GM12873 (cell line): Measurements from ENCODE around the gene GRP.

Source experiments
- TF ChIP-seq, protein P1 (sequence below): IDR thresholded peaks from 2 replicates; pipeline ENCODE4 v1.5.1; 2012; ENCODE audit warnings: low read depth, mild to moderate bottlenecking, moderate library complexity, low read length, control low read depth; ENCODE audit not compliant: insufficient read depth; ENCODE audit errors: missing control alignments

Gene GRP

DNA sequence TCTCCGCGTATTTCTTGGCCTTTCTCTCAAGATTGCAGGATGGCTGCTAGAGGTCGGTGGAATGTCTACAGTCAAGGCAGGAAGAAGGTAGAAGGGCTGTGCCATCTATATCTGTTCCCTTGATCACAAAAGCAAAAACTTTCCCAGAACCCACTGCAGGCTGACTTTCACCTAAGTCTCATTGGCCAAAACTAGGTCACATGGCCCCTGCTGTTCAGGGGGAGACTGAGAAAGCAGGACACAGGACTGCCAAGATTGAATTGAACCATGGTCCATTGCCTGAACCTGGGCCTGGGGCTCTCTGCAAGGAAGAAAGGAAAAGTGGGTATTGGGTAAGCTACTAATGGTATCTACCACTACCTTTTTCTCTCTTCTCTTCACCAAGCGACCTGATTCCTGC lies 9.7 kb upstream of the GRP start:
- TF ChIP-seq, protein P1, sequence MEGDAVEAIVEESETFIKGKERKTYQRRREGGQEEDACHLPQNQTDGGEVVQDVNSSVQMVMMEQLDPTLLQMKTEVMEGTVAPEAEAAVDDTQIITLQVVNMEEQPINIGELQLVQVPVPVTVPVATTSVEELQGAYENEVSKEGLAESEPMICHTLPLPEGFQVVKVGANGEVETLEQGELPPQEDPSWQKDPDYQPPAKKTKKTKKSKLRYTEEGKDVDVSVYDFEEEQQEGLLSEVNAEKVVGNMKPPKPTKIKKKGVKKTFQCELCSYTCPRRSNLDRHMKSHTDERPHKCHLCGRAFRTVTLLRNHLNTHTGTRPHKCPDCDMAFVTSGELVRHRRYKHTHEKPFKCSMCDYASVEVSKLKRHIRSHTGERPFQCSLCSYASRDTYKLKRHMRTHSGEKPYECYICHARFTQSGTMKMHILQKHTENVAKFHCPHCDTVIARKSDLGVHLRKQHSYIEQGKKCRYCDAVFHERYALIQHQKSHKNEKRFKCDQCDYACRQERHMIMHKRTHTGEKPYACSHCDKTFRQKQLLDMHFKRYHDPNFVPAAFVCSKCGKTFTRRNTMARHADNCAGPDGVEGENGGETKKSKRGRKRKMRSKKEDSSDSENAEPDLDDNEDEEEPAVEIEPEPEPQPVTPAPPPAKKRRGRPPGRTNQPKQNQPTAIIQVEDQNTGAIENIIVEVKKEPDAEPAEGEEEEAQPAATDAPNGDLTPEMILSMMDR: no peak

DNA sequence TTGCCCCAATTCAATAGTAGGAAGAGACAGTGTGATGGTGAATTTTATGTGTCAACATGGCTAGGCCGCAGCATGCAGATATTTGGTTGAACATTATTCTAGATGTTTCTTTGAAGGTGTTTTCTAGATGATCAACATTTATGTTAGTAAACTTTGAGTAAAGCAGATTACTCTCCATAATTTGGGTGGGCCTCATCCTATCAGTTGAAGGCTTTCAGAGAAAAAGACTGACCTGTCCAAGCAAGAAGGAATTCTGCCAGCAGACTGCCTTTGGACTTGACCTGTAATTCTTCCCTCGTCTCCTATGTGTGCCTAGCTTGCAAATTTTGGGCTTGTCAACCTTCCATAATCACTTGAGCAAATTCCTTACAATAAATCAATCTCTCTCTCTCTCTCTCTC lies 8.3 kb upstream of the GRP start:
- TF ChIP-seq, protein P1: no peak

DNA sequence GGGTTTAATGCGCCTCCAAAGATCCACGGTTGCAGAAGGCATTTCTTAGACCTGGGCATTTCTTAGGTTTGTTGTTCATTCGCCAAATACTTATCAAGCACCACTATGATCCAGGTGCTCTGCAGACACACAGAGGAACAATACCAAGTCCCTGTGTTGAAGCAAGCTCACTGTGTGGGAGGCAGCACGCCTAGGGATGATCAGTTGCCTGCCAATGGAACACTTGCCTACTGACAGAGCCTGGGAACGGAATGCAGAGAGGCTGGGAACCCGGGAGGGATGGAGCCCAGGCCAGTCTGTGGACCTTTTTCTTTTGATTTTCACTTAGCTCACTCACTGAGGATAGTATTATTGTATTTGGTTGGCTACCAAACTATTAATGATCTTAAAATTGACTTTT lies 1.9 kb upstream of the GRP start:
- TF ChIP-seq, protein P1: no peak

DNA sequence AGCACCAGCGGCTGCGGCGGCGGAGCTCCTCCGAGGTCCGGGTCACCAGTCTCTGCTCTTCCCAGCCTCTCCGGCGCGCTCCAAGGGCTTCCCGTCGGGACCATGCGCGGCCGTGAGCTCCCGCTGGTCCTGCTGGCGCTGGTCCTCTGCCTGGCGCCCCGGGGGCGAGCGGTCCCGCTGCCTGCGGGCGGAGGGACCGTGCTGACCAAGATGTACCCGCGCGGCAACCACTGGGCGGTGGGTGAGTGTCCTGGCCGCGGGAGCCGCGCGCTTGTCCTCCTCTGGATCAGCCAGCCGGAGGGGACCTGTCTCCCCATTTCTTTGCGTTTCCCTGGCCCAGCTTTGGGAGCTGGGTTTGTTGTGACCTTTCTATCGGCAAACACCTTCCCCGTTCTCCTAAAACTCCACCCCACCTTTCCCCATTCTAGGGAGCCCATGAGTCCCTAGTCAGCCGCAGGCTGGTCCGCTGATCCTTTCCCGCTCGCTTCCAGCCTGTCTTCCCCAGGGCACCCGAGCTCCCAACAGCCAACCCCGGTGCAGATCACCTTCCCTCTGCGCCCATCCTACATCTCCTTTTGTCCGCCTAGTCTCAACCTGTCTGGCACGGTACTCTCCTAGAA lies 316 bp downstream of the GRP start:
- TF ChIP-seq, protein P1: no peak

DNA sequence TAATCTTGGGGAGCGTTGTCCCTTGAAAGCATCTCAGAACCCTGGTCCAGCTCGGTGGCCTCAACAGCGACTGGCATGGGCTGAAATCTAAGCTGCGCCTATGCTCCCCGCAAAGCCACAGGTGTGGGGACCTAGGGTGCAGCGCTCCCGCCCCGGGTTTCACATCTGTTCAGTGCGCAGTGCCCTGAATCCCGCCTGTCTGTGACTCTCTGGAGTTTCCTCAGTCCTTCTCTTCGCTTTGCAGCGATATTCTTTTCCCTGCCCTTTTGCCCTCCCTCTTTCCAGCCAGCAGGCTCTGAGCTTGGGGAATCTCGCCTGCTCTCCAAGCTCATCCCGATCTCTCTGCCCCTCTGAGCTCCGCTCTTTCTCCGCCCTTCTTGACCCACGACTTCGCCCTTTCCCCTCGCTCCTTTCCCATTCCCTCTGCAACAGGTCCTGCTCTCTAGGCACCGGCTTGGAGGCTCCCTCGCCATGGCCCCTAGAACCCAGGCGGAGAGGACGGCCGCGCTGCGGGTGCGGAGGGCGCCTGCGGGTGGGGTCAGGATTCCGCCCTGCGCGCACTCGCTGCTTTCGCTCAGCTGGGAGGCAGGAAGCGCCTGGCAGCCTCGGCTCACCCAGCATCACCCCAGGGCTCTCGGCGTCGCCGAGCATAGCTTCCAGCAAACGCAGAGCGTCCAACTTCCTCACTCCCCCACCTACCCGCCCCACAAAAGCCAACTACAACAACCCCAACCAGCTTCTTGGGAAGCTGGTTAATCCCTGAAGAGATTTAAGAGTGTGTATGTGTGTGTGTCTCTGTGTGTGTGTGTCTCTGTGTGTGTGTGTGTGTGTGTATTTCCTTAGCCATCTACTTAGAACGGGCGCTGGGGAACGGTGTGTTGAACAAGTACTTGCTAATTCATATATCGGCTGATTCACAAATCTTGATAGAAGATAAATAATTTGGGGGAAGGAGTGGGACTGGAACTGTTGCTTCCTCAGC lies 1.1 kb downstream of the GRP start:
- TF ChIP-seq, protein P1: no peak

DNA sequence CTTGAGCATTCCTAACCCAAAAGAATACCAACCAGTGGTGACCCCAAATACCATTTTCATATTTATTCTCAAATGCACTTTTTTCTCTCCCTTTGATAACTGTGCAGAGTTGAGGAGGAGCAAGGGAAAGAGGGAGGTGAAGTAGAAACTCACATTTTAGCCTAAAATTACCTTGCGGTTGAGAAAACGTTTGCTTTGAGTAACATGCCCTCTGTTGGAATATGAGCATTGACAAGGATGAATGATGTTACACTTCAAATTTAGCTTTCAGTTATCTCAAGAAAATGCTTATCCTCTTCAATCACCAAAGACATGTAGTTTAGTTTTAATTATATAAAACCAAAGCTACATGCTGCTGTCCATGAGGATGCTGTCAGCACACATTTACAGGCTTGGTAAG lies 2.4 kb downstream of the GRP start:
- TF ChIP-seq, protein P1: no peak

DNA sequence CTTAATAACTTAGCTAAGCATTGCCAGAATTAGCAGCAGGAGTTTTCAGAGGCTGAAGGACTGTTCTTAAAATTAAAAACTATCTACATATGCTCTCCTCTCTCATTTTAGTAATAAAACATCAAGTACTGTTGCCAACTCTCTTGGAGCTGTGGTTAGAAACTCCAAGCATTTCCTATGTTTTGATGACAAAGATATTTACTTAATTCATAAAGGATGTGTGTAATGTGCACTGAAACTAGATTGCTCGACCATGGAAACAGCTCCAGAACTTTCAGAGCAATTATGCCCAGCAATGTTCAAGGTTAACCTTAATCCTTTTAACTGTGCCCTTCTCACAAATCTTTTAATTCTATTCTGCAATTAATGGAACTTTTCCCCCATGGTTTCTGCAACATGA lies 8.4 kb downstream of the GRP start:
- TF ChIP-seq, protein P1: no peak
